ENCODE results near the gene ALKBH7. TPM values are rescaled to one million over a fixed set of nuclear protein-coding genes. Genes with fewer than 3 reads are reported as not detected.
"Not testable (repeated sequence)": the region's sequence is repeated elsewhere in the genome, so short reads cannot be mapped to it uniquely, and the experiment has no call there.

The ALKBH7 gene
- total and polyA plus RNA-seq, 4 experiments from 2014 or later = 67.4 to 88.1 (median 72.9) TPM

- intact Hi-C loops (cut with micrococcal nuclease) = no loop called here
- H3K36me3 ChIP-seq (ENCODE audit: insufficient read depth, low read length) = peaks cover 6% of the 10 kb centered on the region
- no peak overlapping the region for H3K4me3 ChIP-seq (ENCODE audit: low read length in 2 of 2)
- Mint-ChIP-seq H3K27ac (peak overlapping the region; percentile 36 to 98 (median 89)), H3K27me3 (no peaks in the 10 kb centered on the region), H3K36me3 (peaks cover 7 to 24% of the 10 kb centered on the region in 2 donors), H3K4me1 (peaks cover 16 to 30% (median 23%) of the 10 kb centered on the region in 4 donors), H3K9me3 (no peaks in the 10 kb centered on the region), H3K4me3 (peak overlapping the region in 7 of 8 donors; percentile 37 to 98 (median 94))
- CTCF ChIA-PET (ENCODE audit: partially characterized antibody) = no interaction called here
- H3K27me3 ChIP-seq (ENCODE audit: insufficient read depth, low read length) = no peaks in the 10 kb centered on the region
- POLR2A ChIA-PET (ENCODE audit: partially characterized antibody) = interaction anchor here (1.5 to 3.6 kb wide), 2 partner anchors 26 to 33 kb away, joined by 4 to 22 read pairs; partner anchors contain the start of gene CLPP
- no peak overlapping the region for H3K27ac ChIP-seq (ENCODE audit: low read depth, low read length)
- no peak for DNase-seq
- no peaks in the 10 kb centered on the region for H3K9me3 ChIP-seq (ENCODE audit: control insufficient read depth in 1 of 2, low read length in 2 of 2)
- peaks cover 15% of the 10 kb centered on the region for H3K4me1 ChIP-seq (ENCODE audit: insufficient read depth, low read length)
Measured at GRCh38 chr19:6394831-6395230, 22.2 kb downstream of the ALKBH7 start.

DNA sequence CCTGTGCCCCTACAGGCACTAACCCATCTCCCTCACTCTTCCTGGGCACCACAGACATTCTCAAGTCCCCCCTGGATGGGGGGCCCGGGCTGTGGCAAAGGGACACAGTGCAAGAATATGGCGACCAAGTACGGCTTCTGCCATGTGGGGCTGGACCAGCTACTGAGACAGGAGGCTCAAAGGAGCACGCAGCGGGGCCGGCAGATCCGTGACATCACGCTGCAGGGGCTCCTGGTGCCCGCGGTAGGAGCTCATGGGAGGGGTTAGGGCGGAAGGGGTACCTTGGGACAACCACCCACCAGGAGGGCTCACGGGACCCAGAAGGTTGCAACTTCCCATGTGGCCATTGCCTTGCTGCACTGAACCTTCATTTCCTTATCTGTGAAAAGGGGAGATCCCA is 23.7 kb downstream of the ALKBH7 start:
- Histone ChIP-seq H3K4me1 (ENCODE audit: insufficient read depth, low read length) (peaks cover 15% of the 10 kb centered on the region), H3K27me3 (ENCODE audit: insufficient read depth, low read length) (no peaks in the 10 kb centered on the region), H3K36me3 (ENCODE audit: insufficient read depth, low read length) (no peaks in the 10 kb centered on the region), H3K27ac (ENCODE audit: low read depth, low read length) (no peak overlapping the region), H3K9me3 (ENCODE audit: control insufficient read depth in 1 of 2, low read length in 2 of 2) (no peaks in the 10 kb centered on the region), H3K4me3 (ENCODE audit: low read length in 2 of 2) (no peak overlapping the region)
- Mint-ChIP-seq H3K36me3 (peaks cover 3 to 17% of the 10 kb centered on the region in 2 donors), H3K4me3 (no peak overlapping the region), H3K4me1 (peaks cover 12 to 25% (median 19%) of the 10 kb centered on the region in 4 donors), H3K27ac (no peak overlapping the region), H3K27me3 (peaks cover 0 to 1% of the 10 kb centered on the region in 2 donors), H3K9me3 (no peaks in the 10 kb centered on the region)
- POLR2A ChIA-PET (ENCODE audit: partially characterized antibody) = no interaction called here
- CTCF ChIA-PET (ENCODE audit: partially characterized antibody) = no interaction called here
- intact Hi-C loops (cut with micrococcal nuclease) = no loop called here
- DNase-seq = no peak

DNA sequence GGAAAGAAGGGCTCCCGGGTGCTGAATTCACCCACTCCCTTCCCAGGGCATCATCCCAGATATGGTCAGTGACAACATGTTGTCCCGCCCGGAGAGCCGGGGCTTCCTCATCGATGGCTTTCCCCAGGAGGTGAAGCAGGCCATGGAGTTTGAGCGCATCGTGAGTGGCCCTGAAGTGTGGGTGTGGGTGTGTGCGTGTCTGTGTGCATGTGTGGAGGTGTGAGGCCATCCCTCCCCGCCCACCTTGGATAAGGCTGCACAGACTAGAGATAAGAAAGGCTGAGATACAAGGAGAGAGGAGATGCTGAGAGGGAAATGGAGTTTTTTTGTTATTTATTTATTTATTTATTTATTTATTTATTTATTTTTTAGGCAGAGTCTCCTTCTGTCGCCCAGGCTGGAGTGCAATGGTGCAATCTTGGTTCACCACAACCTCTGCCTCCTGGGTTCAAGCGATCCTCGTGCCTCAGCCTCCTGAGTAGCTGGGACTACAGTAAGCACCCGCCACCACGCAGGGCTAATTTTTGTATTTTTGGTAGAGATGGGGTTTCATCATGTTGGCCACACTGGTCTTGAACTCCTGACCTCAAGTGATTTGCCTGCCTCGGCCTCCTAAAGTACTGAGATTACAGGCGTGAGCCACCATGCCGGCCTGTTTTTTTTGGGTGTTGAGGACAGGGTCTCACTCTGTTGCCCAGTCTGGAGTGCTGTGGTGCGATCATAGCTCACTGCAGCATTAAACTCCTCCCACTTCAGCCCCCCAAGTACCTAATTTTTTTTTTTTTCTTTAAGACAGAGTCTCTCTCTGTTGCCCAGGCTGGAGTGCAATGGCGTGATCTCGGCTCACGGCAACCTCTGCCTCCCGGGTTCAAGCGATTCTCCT is 27.7 kb downstream of the ALKBH7 start:
- H3K9me3 Mint-ChIP-seq; CTCF ChIA-PET (ENCODE audit: partially characterized antibody); H3K4me1 ChIP-seq (ENCODE audit: insufficient read depth, low read length); H3K36me3 Mint-ChIP-seq; POLR2A ChIA-PET (ENCODE audit: partially characterized antibody); H3K27me3 ChIP-seq (ENCODE audit: insufficient read depth, low read length); H3K4me3 ChIP-seq (ENCODE audit: low read length in 2 of 2); H3K9me3 ChIP-seq (ENCODE audit: control insufficient read depth in 1 of 2, low read length in 2 of 2); intact Hi-C loops (cut with micrococcal nuclease); H3K27me3 Mint-ChIP-seq; DNase-seq; H3K27ac ChIP-seq (ENCODE audit: low read depth, low read length); H3K36me3 ChIP-seq (ENCODE audit: insufficient read depth, low read length); H3K4me1 Mint-ChIP-seq: not testable (repeated sequence)
- peak overlapping the region in 2 of 7 donors; percentile 18 to 53 for H3K27ac Mint-ChIP-seq
- peak overlapping the region in 1 of 8 donors; percentile 69 for H3K4me3 Mint-ChIP-seq

DNA sequence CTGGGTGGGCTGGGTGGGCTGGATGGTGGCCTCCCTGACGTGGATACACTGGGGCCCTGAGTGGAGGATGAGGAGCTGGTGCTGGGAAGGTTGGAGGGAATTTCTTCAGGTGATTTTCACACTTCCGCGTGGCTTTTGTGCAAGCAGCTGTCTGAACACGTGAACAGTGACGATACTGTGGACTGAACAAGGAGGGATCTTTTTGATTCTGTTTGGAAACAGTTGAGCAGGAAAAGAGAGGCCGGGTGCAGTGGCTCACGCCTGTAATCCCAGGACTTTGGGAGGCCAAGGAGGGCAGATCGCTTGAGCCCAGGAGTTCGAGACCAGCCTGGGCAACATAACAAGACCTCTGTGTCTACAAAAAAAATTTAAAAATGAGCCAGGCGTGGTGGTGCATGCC is 29.5 kb downstream of the ALKBH7 start:
- H3K36me3 Mint-ChIP-seq = no peaks in the 10 kb centered on the region
- ChIA-PET POLR2A (ENCODE audit: partially characterized antibody) (no interaction called here), CTCF (ENCODE audit: partially characterized antibody) (no interaction called here)
- no peaks in the 10 kb centered on the region for H3K4me1 ChIP-seq (ENCODE audit: insufficient read depth, low read length)
- no peak for DNase-seq
- H3K4me3 Mint-ChIP-seq = no peak overlapping the region
- H3K27ac ChIP-seq (ENCODE audit: low read depth, low read length) = no peak overlapping the region
- peak overlapping the region in 1 of 7 donors; percentile 45 for H3K27ac Mint-ChIP-seq
- no peak overlapping the region for H3K4me3 ChIP-seq (ENCODE audit: low read length in 2 of 2)
- H3K9me3 Mint-ChIP-seq = no peaks in the 10 kb centered on the region
- H3K27me3 ChIP-seq (ENCODE audit: insufficient read depth, low read length) = no peaks in the 10 kb centered on the region
- intact Hi-C loops (cut with micrococcal nuclease) = no loop called here
- H3K27me3 Mint-ChIP-seq = peaks cover 0 to 2% of the 10 kb centered on the region in 2 donors
- no peaks in the 10 kb centered on the region for H3K4me1 Mint-ChIP-seq
- no peaks in the 10 kb centered on the region for H3K36me3 ChIP-seq (ENCODE audit: insufficient read depth, low read length)
- no peaks in the 10 kb centered on the region for H3K9me3 ChIP-seq (ENCODE audit: control insufficient read depth in 1 of 2, low read length in 2 of 2)

DNA sequence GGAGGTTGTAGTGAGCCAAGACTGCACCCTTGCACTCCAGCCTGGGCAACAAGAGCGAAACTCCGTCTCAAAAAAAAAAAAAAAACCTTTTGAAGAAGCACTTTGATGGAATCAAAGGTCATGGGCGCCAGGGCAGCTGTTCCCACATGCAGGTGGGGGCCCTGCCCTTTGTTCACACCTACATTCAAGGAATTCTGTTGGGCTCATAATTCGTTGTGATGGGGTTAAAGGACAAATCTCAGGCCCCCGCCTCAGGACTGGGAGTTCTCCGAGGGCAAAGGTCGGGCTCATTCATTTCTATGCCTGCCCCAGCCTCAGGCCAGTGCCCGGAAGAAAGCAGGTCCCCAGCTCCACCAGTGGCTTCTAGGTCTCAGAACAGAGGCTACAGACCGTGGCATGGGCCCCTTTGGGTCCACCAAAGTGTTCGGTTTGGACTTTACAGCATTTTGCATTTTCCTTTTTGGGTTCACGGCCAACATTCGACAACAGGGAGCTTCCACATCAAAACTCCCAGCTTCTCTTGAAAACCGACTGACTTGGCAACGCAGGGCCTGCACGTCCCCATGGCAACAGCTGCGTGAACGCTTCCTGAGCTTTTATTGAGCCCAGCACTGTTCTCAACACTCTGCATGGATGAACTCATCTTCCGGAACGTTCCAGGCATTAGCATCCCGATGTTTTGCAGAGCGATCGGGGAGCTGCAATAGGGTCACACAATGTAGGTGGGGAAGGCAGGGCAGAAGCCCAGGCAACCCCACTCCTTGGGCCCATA is 30.4 kb downstream of the ALKBH7 start:
- no peaks in the 10 kb centered on the region for H3K9me3 Mint-ChIP-seq
- intact Hi-C loops (cut with micrococcal nuclease) = no loop called here
- no peak overlapping the region for H3K27ac Mint-ChIP-seq

GRCh38 chr19:6406401-6406800 is 33.8 kb downstream of the ALKBH7 start:
- ChIA-PET CTCF (ENCODE audit: partially characterized antibody) (interaction anchor here (0.8 kb wide), 1 partner anchor 49 kb away, joined by 3 read pairs; no protein-coding TSS in a partner anchor), POLR2A (ENCODE audit: partially characterized antibody) (no interaction called here)
- no peaks in the 10 kb centered on the region for H3K36me3 Mint-ChIP-seq
- Histone ChIP-seq H3K27ac (ENCODE audit: low read depth, low read length) (no peak overlapping the region), H3K9me3 (ENCODE audit: control insufficient read depth in 1 of 2, low read length in 2 of 2) (no peaks in the 10 kb centered on the region), H3K36me3 (ENCODE audit: insufficient read depth, low read length) (no peaks in the 10 kb centered on the region), H3K4me1 (ENCODE audit: insufficient read depth, low read length) (no peaks in the 10 kb centered on the region), H3K27me3 (ENCODE audit: insufficient read depth, low read length) (no peaks in the 10 kb centered on the region), H3K4me3 (ENCODE audit: low read length in 2 of 2) (no peak overlapping the region)
- intact Hi-C loops (cut with micrococcal nuclease) = no loop called here
- no peaks in the 10 kb centered on the region for H3K9me3 Mint-ChIP-seq
- no peak for DNase-seq
- peaks cover 0 to 1% of the 10 kb centered on the region in 2 donors for H3K27me3 Mint-ChIP-seq
- H3K4me3 Mint-ChIP-seq = no peak overlapping the region
- H3K4me1 Mint-ChIP-seq = no peaks in the 10 kb centered on the region
- no peak overlapping the region for H3K27ac Mint-ChIP-seq

More for the DNA sequence above, 30.4 kb downstream of the ALKBH7 start:
- no peaks in the 10 kb centered on the region for H3K36me3 ChIP-seq (ENCODE audit: insufficient read depth, low read length)
- no peaks in the 10 kb centered on the region for H3K27me3 ChIP-seq (ENCODE audit: insufficient read depth, low read length)
- H3K4me3 ChIP-seq (ENCODE audit: low read length in 2 of 2) = no peak overlapping the region
- no peak overlapping the region for H3K27ac ChIP-seq (ENCODE audit: low read depth, low read length)
- Mint-ChIP-seq H3K36me3 (no peaks in the 10 kb centered on the region), H3K27me3 (peaks cover 0 to 2% of the 10 kb centered on the region in 2 donors), H3K4me1 (no peaks in the 10 kb centered on the region), H3K4me3 (no peak overlapping the region)
- ChIA-PET POLR2A (ENCODE audit: partially characterized antibody) (no interaction called here), CTCF (ENCODE audit: partially characterized antibody) (no interaction called here)
- DNase-seq = no peak
- H3K9me3 ChIP-seq (ENCODE audit: control insufficient read depth in 1 of 2, low read length in 2 of 2) = no peaks in the 10 kb centered on the region
- no peaks in the 10 kb centered on the region for H3K4me1 ChIP-seq (ENCODE audit: insufficient read depth, low read length)

DNA sequence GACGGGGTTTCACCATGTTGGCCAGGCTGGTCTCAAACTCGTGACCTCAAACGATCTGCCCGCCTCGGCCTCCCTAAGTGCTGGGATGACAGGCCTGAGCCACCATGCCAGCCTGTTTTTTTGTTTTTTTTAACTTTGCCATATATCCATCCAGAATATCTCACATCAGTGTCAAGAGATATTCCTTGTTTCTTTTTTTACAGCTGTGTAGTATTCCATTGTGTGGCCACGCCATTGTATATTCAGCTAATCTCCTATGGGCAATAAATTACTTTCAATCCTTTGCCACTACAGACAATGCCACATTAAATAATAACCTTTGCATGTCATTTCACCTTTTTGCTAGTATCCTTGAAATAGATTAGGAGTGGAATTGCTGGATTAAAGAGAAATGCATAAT is 36.8 kb downstream of the ALKBH7 start:
- Histone ChIP-seq H3K4me1 (ENCODE audit: insufficient read depth, low read length) (no peaks in the 10 kb centered on the region), H3K27ac (ENCODE audit: low read depth, low read length) (no peak overlapping the region), H3K9me3 (ENCODE audit: control insufficient read depth in 1 of 2, low read length in 2 of 2) (no peaks in the 10 kb centered on the region), H3K27me3 (ENCODE audit: insufficient read depth, low read length) (no peaks in the 10 kb centered on the region), H3K36me3 (ENCODE audit: insufficient read depth, low read length) (peaks cover 4% of the 10 kb centered on the region), H3K4me3 (ENCODE audit: low read length in 2 of 2) (no peak overlapping the region)
- intact Hi-C loops (cut with micrococcal nuclease) = no loop called here
- Mint-ChIP-seq H3K36me3 (peaks cover 12 to 13% of the 10 kb centered on the region in 2 donors), H3K27me3 (no peaks in the 10 kb centered on the region), H3K4me3 (no peak overlapping the region), H3K9me3 (no peaks in the 10 kb centered on the region), H3K27ac (peak overlapping the region in 1 of 7 donors; percentile 8), H3K4me1 (no peaks in the 10 kb centered on the region)
- DNase-seq = no peak
- ChIA-PET POLR2A (ENCODE audit: partially characterized antibody) (no interaction called here), CTCF (ENCODE audit: partially characterized antibody) (interaction anchor here (1.0 kb wide), 1 partner anchor 11 kb away, joined by 4 read pairs; no protein-coding TSS in a partner anchor)
